GM18498 (cell line): ENCODE measurements around the gene DENND2A.
"Not testable (repeated sequence)": the region's sequence is repeated elsewhere in the genome, so short reads cannot be mapped to it uniquely, and the experiment has no call there.

Experiments
- ATAC-seq: cut with Tn5 transposase; IDR thresholded peaks from one replicate; pipeline ENCODE4 v1.9.1; 2021; ENCODE audit warnings: mild to moderate bottlenecking, moderate library complexity; ENCODE audit not compliant: unreplicated experiment

The DENND2A gene

DNA sequence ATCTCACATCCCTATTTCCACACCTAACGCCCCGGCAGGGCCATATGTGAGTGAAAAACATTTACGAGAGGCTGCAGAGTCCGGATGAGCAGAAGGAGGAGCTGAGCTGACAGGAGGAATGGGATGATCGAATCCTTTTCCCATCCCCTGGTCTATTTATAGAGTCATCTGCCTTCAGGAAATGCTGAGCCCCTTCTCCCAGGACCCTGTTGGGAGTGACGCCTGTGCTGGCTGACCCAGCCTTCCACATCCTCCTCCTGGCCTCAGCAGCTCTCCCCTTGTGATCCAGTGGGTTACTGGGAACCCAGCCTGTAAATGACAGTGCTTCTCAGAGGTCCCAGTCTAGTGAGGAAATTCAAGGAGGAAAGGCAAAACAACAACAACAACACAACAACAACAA, 16.6 kb downstream of the DENND2A start:
- ATAC-seq: no peak

GRCh38 chr7:140621401-140622021, 19.1 kb downstream of the DENND2A start:
- no peak for ATAC-seq

DNA sequence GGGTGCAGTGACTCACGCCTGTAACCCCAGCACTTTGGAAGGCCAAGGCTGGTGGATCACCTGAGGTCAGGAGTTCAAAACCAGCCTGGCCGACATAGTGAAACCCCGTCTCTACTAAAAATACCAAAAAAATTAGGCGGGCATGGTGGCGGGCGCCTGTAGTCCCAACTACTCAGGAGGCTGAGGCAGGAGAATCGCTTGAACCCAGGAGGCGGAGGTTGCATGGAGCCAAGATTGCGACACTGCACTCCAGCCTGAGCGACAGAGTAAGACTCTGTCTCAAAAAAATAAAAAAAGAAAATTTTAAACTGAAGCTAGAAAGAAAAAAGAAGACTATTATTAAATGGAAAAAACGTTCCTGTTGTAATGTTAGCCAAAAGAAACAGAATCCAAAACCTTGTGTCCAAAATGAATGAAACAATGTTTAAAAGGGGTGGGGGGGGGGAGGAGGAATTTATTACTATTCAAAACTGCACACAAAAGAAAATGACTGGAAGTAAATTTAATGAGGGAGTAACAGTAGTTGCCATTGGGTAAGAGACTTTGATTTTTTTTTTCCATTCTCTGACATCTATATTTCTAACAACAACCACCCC, 20.6 kb downstream of the DENND2A start:
- not testable (repeated sequence) for ATAC-seq

- ATAC-seq: no peak
Observed at GRCh38 chr7:140619176-140619575, 21.4 kb downstream of the DENND2A start.

DNA sequence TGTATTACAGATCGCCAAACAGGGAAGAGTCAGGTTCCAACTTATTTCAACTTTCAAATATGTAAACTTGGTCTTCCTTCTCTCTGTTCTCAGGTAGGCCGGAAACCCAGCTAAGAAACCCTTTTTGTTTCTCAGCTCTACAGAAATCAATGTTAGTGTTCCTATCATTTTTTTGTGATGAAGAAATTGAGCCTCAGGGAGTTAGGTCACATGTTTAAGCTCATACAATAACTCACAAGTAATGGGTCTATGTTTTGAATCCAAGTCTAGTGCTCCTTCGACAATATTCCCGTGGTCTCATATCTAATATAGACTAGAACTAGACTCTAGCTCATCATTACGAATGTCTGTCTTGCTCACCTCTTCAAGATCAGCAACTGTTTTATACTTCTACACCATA, 22.3 kb downstream of the DENND2A start:
- no peak for ATAC-seq

DNA sequence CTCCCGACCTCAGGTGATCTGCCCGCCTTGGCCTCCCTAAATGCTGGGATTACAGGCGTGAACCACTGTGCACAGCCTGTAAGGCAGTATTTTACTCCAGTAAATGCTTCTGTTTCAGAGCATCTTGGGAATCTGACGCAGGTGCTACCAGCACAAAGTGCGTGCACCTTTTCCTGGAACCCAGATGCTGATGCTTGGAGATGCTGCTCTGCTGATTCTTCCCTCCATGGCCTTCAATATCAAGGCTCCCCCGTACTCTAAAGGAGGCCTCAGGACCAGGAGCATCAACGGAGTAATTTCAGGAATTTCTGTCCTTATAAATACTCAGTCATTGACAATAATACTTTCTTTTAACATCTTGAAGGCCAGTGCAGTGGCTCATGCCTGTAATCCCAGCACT, 23.5 kb downstream of the DENND2A start:
- ATAC-seq: no peak

- no peak for ATAC-seq
Observed at GRCh38 chr7:140616328-140616727, 24.3 kb downstream of the DENND2A start.

DNA sequence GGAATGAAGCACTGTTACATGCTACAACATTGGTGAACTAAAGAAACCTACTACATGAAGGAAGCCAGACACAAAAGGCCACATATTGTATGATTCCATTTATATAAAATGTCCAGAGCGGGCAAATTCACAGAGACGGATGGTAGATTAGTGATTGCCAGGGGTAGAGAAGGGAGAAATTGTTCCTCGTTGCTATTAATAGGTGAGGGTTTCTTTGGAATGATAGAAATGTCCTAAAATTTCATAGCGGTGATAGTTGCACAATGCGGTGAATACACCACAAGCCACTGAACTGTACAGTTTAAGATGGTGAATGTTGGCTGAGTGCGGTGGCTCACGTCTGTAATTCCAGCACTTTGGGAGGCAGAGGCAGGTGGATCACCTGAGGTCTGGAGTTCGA, 29.0 kb downstream of the DENND2A start:
- no peak for ATAC-seq

DNA sequence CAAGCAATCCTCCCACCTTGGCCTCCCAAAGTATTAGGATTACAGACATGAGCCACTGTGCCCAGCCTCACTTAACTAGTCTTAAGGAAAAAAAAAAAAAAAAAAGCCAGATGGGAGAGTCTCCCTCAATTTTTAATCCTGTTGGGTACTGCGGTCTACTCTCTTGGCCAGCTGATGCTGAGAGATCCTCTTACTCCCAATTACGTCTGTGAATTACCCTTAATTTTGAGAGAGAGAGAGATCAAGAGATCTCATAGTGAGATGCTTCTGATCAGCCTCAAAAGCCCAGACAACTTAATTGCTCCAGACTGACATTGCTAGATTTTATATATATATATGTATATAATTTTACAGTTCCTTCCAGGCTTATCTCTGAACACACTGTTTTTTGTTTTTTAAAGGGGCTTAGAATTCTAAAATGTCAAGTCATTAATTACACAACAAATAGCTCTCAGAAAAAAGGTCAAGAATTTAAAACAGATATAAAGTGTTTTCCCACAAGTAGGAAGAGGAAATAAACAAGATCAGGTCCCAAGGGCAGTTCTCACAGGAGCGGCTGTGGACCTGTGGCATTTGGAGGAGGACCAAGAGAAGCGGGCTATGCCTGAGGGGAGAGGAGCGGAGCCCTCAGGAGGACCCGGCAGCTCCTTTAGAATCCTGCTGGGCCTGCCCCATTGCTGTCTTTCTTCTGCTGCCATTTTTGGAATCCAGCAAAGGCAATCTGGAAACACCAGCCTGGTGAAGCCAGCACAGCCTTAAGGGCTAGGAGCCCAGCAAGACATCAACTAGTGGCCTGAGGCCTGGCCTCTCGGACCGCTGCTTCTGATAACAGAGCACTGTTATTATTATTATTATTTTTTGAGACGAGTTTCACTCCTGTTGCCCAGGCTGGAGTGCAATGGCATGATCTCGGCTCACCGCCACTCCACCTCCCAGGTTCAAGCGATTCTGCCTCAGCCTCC, 30.1 kb downstream of the DENND2A start:
- ATAC-seq: no peak

- ATAC-seq: no peak
Observed at GRCh38 chr7:140609646-140610045, 31.0 kb downstream of the DENND2A start.

- no peak for ATAC-seq
Observed at GRCh38 chr7:140607441-140607989, 33.1 kb downstream of the DENND2A start.

- ATAC-seq: no peak
Observed at GRCh38 chr7:140605337-140605736, 35.3 kb downstream of the DENND2A start.

GRCh38 chr7:140604760-140605159, 35.9 kb downstream of the DENND2A start:
- ATAC-seq: no peak

DNA sequence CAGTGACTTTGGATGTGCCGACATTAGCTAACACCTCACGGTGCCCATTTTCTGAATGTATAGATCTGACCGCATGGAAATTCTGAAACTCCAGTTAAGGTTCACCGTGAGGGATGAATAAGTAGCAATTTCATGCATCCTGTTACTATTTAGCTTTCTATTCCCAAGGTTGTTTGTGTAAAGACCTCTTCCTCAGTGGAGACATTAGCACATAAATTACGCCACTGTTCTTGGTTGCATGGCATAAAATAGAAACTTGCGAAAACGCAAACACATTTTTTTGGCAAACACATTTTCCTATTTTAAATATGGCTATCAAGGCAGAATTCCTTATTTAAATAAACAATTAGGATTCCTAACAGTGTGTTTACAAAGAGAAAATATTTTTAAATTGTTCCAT, 36.5 kb downstream of the DENND2A start:
- ATAC-seq: no peak

GRCh38 chr7:140601566-140602174, 38.9 kb downstream of the DENND2A start:
- ATAC-seq: no peak

GRCh38 chr7:140600341-140600740, 40.3 kb downstream of the DENND2A start:
- ATAC-seq: no peak

GRCh38 chr7:140597428-140597949, 43.1 kb downstream of the DENND2A start:
- no peak for ATAC-seq

DNA sequence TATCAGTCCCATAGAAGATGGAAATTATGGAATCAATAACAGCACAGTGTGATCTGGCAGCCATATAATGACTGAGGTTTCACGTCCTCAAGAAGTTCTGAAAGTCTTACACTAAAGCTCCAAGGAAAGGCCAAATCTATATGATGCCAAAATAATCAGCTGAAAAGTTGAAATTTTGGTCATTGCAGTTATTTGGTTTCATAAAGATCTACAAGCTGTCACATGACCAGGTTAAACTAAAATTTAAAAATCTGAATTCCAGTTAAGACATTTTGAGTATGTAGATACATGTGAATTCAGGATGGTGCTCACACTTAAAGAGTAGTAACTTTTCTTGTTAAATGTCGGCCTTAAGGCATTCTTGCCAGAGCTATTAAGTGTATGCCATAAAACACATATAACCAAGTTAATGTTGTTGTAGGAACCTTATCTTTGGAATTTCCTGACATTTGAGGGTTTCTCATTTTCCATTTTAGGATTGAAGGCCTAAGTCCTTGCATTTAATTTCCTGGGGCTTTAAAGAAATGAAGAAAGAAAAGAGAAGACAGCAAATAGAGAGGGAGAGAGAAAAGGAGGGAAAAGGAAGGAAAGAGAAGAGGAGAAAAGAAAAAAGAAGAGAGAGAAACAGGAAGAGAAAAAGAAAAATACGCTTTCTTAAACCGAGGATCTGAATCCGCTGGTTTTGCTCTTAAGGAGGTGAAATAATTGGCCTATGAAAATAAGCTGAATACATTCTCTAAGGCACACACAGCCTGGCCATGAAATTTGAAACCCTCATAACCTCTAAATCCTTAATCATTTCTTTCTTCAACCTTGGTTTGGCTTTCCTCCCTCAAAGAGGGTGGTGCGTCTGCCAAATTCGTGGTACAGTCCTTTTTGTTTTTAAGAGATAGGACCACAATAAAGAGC, 43.8 kb downstream of the DENND2A start:
- ATAC-seq: no peak

DNA sequence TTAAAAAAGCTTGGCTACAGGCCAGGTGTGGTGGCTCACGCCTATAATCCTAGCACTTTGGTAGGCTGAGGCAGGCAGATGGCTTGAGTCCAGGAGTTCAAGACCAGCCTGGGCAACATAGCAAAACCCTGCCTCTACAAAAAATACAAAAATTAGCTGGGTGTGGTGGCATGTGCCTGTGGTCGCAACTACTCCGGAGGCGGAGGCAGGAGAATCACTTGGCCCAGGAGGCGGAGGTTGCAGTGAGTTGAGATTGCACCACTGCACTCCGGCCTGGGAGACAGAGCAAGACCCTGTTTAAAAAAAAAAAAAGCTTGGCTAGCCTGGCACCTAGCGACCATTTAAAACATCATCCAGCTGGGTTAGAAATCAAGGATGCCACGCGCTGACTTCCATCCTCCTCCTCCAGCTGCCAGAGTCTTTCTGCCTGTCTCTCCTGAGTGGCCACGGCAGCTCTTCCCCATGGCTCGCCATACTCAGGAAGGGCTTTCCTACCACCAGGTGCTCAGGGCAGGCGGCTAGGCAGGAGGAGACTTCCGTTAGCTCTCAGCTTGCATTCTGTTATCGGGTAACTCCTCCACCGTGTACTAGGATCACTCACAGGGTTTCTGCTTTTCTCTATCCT, 45.0 kb downstream of the DENND2A start:
- no peak for ATAC-seq
